OCI-LY1 (cell line): ENCODE results near the gene TFE3.

Source experiments
- H2AFZ ChIP-seq: fragments of 200-600 bp; sonication (generic), shearing (Covaris generic); 2 replicates; pipeline ENCODE4 v1.6.0; 2014; ENCODE audit warnings: antibody characterized with exemption, mild to moderate bottlenecking, low read length
- H3F3A ChIP-seq: fragments of 200-600 bp; sonication (generic), shearing (Covaris generic); 2 replicates; pipeline ENCODE4 v1.6.0; 2014; ENCODE audit warnings: mild to moderate bottlenecking, antibody characterized with exemption, low read length, moderate library complexity; ENCODE audit not compliant: insufficient read depth
- H3K27ac ChIP-seq: fragments of 200-600 bp; sonication (generic); 2 replicates; pipeline ENCODE4 v1.5.1; 2014; ENCODE audit warnings: low read length, mixed run types, mild to moderate bottlenecking, low read depth; ENCODE audit not compliant: poor library complexity, severe bottlenecking
- H3K27me3 ChIP-seq: fragments of 200-600 bp; sonication (generic); 2 replicates; pipeline ENCODE4 v1.6.0; 2014; ENCODE audit warnings: antibody characterized with exemption, mild to moderate bottlenecking, low read length, moderate library complexity; ENCODE audit not compliant: insufficient read depth
- H3K36me3 ChIP-seq: fragments of 200-600 bp; sonication (generic); 2 replicates; pipeline ENCODE4 v1.6.1; 2014; ENCODE audit warnings: mild to moderate bottlenecking, antibody characterized with exemption, low read length, moderate library complexity, mixed read lengths; ENCODE audit not compliant: insufficient read depth
- H3K4me1 ChIP-seq: fragments of 200-600 bp; sonication (generic); 2 replicates; pipeline ENCODE4 v1.5.1; 2014; ENCODE audit warnings: mild to moderate bottlenecking, low read length, moderate library complexity; ENCODE audit not compliant: insufficient read depth, severe bottlenecking
- H3K4me2 ChIP-seq: fragments of 200-600 bp; sonication (generic), shearing (Covaris generic); 2 replicates; pipeline ENCODE4 v1.6.1; 2014; ENCODE audit warnings: low read length
- H3K4me3 ChIP-seq: fragments of 200-600 bp; sonication (generic); 2 replicates; pipeline ENCODE4 v1.5.1; 2014; ENCODE audit warnings: low read length, low read depth, mild to moderate bottlenecking, mixed read lengths; ENCODE audit not compliant: poor library complexity, severe bottlenecking
- H3K79me2 ChIP-seq: fragments of 200-600 bp; shearing (Covaris generic); 2 replicates; pipeline ENCODE4 v1.6.1; 2016; ENCODE audit warnings: mixed run types, low read length, mixed read lengths; ENCODE audit not compliant: insufficient read depth
- H3K9ac ChIP-seq: fragments of 200-600 bp; sonication (generic), shearing (Covaris generic); 2 replicates; pipeline ENCODE4 v1.6.1; 2014; ENCODE audit warnings: mild to moderate bottlenecking, low read length, mixed read lengths
- H3K9me2 ChIP-seq: fragments of 200-600 bp; sonication (generic), shearing (Covaris generic); 2 replicates; pipeline ENCODE4 v1.6.1; 2014; ENCODE audit warnings: low read depth, mild to moderate bottlenecking, low read length, mixed read lengths
- H3K9me3 ChIP-seq: fragments of 200-600 bp; shearing (Covaris generic); 2 replicates; pipeline ENCODE4 v1.6.1; 2014; ENCODE audit warnings: low read length, mixed read lengths
- H4K20me1 ChIP-seq: fragments of 200-600 bp; sonication (generic), shearing (Covaris generic); 2 replicates; pipeline ENCODE4 v1.6.0; 2016; ENCODE audit warnings: mild to moderate bottlenecking, low read length; ENCODE audit not compliant: insufficient read depth
- CTCF ChIP-seq: fragments of 200-600 bp; sonication (generic), shearing (Covaris generic); IDR thresholded peaks from 2 replicates; pipeline ENCODE4 v1.5.1; 2017; ENCODE audit warnings: mild to moderate bottlenecking, antibody characterized with exemption, low read length, moderate library complexity, mixed read lengths
- EZH2 ChIP-seq: fragments of 200-600 bp; sonication (generic), shearing (Covaris generic); IDR thresholded peaks from 2 replicates; pipeline ENCODE4 v1.8.0; 2017; ENCODE audit warnings: borderline replicate concordance, mixed run types, mild to moderate bottlenecking, antibody characterized with exemption, low read length, moderate library complexity, mixed read lengths

Gene TFE3

GRCh38 chrX:48999030-48999429 is 44.1 kb downstream of the TFE3 start:
- no peak for TF ChIP-seq CTCF
- TF ChIP-seq EZH2: no peak
- no peaks in the 10 kb centered on the region for H4K20me1 ChIP-seq
- H3K9ac ChIP-seq: no peak overlapping the region
- H3K4me3 ChIP-seq: no peak overlapping the region
- no peak overlapping the region for H3K4me2 ChIP-seq
- H2AFZ ChIP-seq: no peak overlapping the region
- H3K36me3 ChIP-seq: peaks cover 43% of the 10 kb centered on the region
- no peaks in the 10 kb centered on the region for H3K79me2 ChIP-seq
- H3K9me2 ChIP-seq: no peaks in the 10 kb centered on the region
- H3F3A ChIP-seq: no peaks in the 10 kb centered on the region
- H3K4me1 ChIP-seq: peaks cover 14% of the 10 kb centered on the region
- H3K9me3 ChIP-seq: no peaks in the 10 kb centered on the region
- no peaks in the 10 kb centered on the region for H3K27me3 ChIP-seq
- no peak overlapping the region for H3K27ac ChIP-seq

GRCh38 chrX:48998391-48998790 is 44.8 kb downstream of the TFE3 start:
- Histone ChIP-seq H3K9me3 (no peaks in the 10 kb centered on the region), H3K36me3 (peaks cover 49% of the 10 kb centered on the region), H3K4me2 (no peak overlapping the region), H3K9ac (no peak overlapping the region), H3K79me2 (no peaks in the 10 kb centered on the region), H4K20me1 (no peaks in the 10 kb centered on the region), H3K27ac (no peak overlapping the region), H3F3A (no peaks in the 10 kb centered on the region), H3K4me1 (peaks cover 14% of the 10 kb centered on the region), H3K9me2 (no peaks in the 10 kb centered on the region), H2AFZ (no peak overlapping the region), H3K27me3 (no peaks in the 10 kb centered on the region), H3K4me3 (no peak overlapping the region)
- TF ChIP-seq CTCF (no peak), EZH2 (no peak)

- TF ChIP-seq CTCF: no peak
- TF ChIP-seq EZH2: no peak
- Histone ChIP-seq H2AFZ (no peak overlapping the region), H3K4me3 (no peak overlapping the region), H3K9me2 (no peaks in the 10 kb centered on the region), H3K27me3 (no peaks in the 10 kb centered on the region), H3K9me3 (no peaks in the 10 kb centered on the region), H3F3A (no peaks in the 10 kb centered on the region), H4K20me1 (no peaks in the 10 kb centered on the region), H3K9ac (no peak overlapping the region), H3K4me2 (no peak overlapping the region), H3K27ac (no peak overlapping the region), H3K79me2 (no peaks in the 10 kb centered on the region), H3K36me3 (peaks cover 53% of the 10 kb centered on the region), H3K4me1 (peaks cover 13% of the 10 kb centered on the region)
These were observed 45.3 kb downstream of the TFE3 start for GRCh38 chrX:48997865-48998264.
